ENCODE measurements around the gene ZIC1. TPM values are rescaled to one million over a fixed set of nuclear protein-coding genes. Genes with fewer than 3 reads are reported as not detected.

ZIC1 gene
- total RNA-seq, 2 experiments from 2014 or later, result not detected

GRCh38 chr3:147377412-147378367 is 31.5 kb upstream of the ZIC1 start:
- Histone ChIP-seq H3K79me2 (ENCODE audit: insufficient read depth, low read depth, low read length) (no peaks in the 10 kb centered on the region), H3K9me3 (ENCODE audit: low read length) (no peaks in the 10 kb centered on the region), H3K9me2 (ENCODE audit: insufficient read depth, low read length) (no peaks in the 10 kb centered on the region), H4K20me1 (ENCODE audit: insufficient read depth, low read length) (no peaks in the 10 kb centered on the region), H2AFZ (ENCODE audit: low read length) (no peak overlapping the region), H3K4me2 (ENCODE audit: low read length) (no peak overlapping the region), H3K27ac (ENCODE audit: low read depth, low read length, poor library complexity, severe bottlenecking) (no peak overlapping the region), H3K36me3 (ENCODE audit: insufficient read depth, low read length) (no peaks in the 10 kb centered on the region), H3K4me3 (ENCODE audit: low read depth, low read length, poor library complexity, severe bottlenecking) (no peak overlapping the region), H3K4me1 (ENCODE audit: insufficient read depth, low read length, poor library complexity, severe bottlenecking) (no peaks in the 10 kb centered on the region)
- no peak for DNase-seq (ENCODE audit: low spot score)
- BruUV-seq (replicated peaks), result no TSS peak
- POLR2A ChIA-PET, result no interaction called here
- intact Hi-C loops (cut with micrococcal nuclease; ENCODE audit: unreplicated experiment), result no loop called here
- CTCF ChIA-PET (ENCODE audit: unreplicated experiment), result no interaction called here
- TF ChIP-seq EZH2phosphoT487 (IDR thresholded peaks at IDR 0.05; ENCODE audit: borderline replicate concordance, low read depth, low read length) (no peak), CTCF (conservative IDR thresholded peaks at IDR 0.05; ENCODE audit: low read length) (no peak)

- H3K9me3 ChIP-seq (ENCODE audit: low read length), result no peaks in the 10 kb centered on the region
- no peak for DNase-seq (ENCODE audit: low spot score)
- no peaks in the 10 kb centered on the region for H3K9me2 ChIP-seq (ENCODE audit: insufficient read depth, low read length)
- no peaks in the 10 kb centered on the region for H3K4me1 ChIP-seq (ENCODE audit: insufficient read depth, low read length, poor library complexity, severe bottlenecking)
- no peak overlapping the region for H3K4me3 ChIP-seq (ENCODE audit: low read depth, low read length, poor library complexity, severe bottlenecking)
- CTCF ChIA-PET (ENCODE audit: unreplicated experiment), result interaction anchor here (0.5 kb wide), 1 partner anchor 378 kb away, joined by 3 read pairs; no protein-coding TSS in a partner anchor
- H2AFZ ChIP-seq (ENCODE audit: low read length), result no peak overlapping the region
- no peak for TF ChIP-seq CTCF (conservative IDR thresholded peaks at IDR 0.05; ENCODE audit: low read length)
- TF ChIP-seq EZH2phosphoT487 (IDR thresholded peaks at IDR 0.05; ENCODE audit: borderline replicate concordance, low read depth, low read length), result no peak
- no TSS peak for BruUV-seq (replicated peaks)
- no peak overlapping the region for H3K4me2 ChIP-seq (ENCODE audit: low read length)
- no peaks in the 10 kb centered on the region for H3K36me3 ChIP-seq (ENCODE audit: insufficient read depth, low read length)
- POLR2A ChIA-PET, result no interaction called here
- no peaks in the 10 kb centered on the region for H4K20me1 ChIP-seq (ENCODE audit: insufficient read depth, low read length)
- intact Hi-C loops (cut with micrococcal nuclease; ENCODE audit: unreplicated experiment), result no loop called here
- no peak overlapping the region for H3K27ac ChIP-seq (ENCODE audit: low read depth, low read length, poor library complexity, severe bottlenecking)
- no peaks in the 10 kb centered on the region for H3K79me2 ChIP-seq (ENCODE audit: insufficient read depth, low read depth, low read length)
Observed at GRCh38 chr3:147379651-147380050, 29.5 kb upstream of the ZIC1 start.

- ChIA-PET CTCF (ENCODE audit: unreplicated experiment) (no interaction called here), POLR2A (interaction anchor here (0.6 kb wide), 1 partner anchor 22 kb away, joined by 3 read pairs; no protein-coding TSS in a partner anchor)
- Histone ChIP-seq H2AFZ (ENCODE audit: low read length) (no peak overlapping the region), H3K27ac (ENCODE audit: low read depth, low read length, poor library complexity, severe bottlenecking) (no peak overlapping the region), H3K4me3 (ENCODE audit: low read depth, low read length, poor library complexity, severe bottlenecking) (no peak overlapping the region), H4K20me1 (ENCODE audit: insufficient read depth, low read length) (no peaks in the 10 kb centered on the region), H3K9me2 (ENCODE audit: insufficient read depth, low read length) (no peaks in the 10 kb centered on the region), H3K4me1 (ENCODE audit: insufficient read depth, low read length, poor library complexity, severe bottlenecking) (no peaks in the 10 kb centered on the region), H3K79me2 (ENCODE audit: insufficient read depth, low read depth, low read length) (no peaks in the 10 kb centered on the region), H3K36me3 (ENCODE audit: insufficient read depth, low read length) (no peaks in the 10 kb centered on the region), H3K4me2 (ENCODE audit: low read length) (no peak overlapping the region), H3K9me3 (ENCODE audit: low read length) (no peaks in the 10 kb centered on the region)
- intact Hi-C loops (cut with micrococcal nuclease; ENCODE audit: unreplicated experiment), result no loop called here
- BruUV-seq (replicated peaks), result no TSS peak
- no peak for DNase-seq (ENCODE audit: low spot score)
- TF ChIP-seq EZH2phosphoT487 (IDR thresholded peaks at IDR 0.05; ENCODE audit: borderline replicate concordance, low read depth, low read length), result no peak
- TF ChIP-seq CTCF (conservative IDR thresholded peaks at IDR 0.05; ENCODE audit: low read length), result no peak
Observed at GRCh38 chr3:147380387-147380951, 28.7 kb upstream of the ZIC1 start.
